Gastrocnemius medialis (tissue), 4 donors: ENCODE results near the gene ARHGEF9.
"Not testable (repeated sequence)": the region's sequence is repeated elsewhere in the genome, so short reads cannot be mapped to it uniquely, and the experiment has no call there.

Source experiments
- POLR2A ChIP-seq, 2 donors: fragments of 450-650 bp; IDR thresholded peaks; one replicate each; pipeline ENCODE4 v1.6.1; 2017; ENCODE audit warnings: antibody characterized with exemption in 2 of 2, mild to moderate bottlenecking in 2 of 2, moderate library complexity in 2 of 2
- TF ChIP-seq, protein P1 (sequence below), 5 experiments: fragments of 450-650 bp in 3 of 5; fragments of 200-600 bp in 2 of 5; sonication (generic) in 2 of 5; IDR thresholded peaks in 4 of 5; conservative IDR thresholded peaks in 1 of 5; 1 replicate in 4 of 5; 2 replicates in 1 of 5; pipeline ENCODE4 v1.5.1; 2016 to 2019; ENCODE audit warnings: antibody characterized with exemption in 5 of 5, mild to moderate bottlenecking in 3 of 5, moderate library complexity in 3 of 5

DNA sequence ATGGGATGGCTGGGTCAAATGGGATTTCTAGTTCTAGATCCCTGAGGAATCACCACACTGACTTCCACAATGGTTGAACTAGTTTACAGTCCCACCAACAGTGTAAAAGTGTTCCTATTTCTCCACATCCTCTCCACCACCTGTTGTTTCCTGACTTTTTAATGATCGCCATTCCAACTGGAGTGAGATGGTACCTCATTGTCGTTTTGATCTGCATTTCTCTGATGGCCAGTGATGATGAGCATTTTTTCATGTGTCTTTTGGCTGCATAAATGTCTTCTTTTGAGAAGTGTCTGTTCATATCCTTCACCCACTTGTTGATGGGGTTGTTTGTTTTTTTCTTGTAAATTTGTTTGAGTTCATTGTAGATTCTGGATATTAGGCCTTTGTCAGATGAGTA is 139.3 kb downstream of the ARHGEF9 start:
- TF ChIP-seq, protein P1, sequence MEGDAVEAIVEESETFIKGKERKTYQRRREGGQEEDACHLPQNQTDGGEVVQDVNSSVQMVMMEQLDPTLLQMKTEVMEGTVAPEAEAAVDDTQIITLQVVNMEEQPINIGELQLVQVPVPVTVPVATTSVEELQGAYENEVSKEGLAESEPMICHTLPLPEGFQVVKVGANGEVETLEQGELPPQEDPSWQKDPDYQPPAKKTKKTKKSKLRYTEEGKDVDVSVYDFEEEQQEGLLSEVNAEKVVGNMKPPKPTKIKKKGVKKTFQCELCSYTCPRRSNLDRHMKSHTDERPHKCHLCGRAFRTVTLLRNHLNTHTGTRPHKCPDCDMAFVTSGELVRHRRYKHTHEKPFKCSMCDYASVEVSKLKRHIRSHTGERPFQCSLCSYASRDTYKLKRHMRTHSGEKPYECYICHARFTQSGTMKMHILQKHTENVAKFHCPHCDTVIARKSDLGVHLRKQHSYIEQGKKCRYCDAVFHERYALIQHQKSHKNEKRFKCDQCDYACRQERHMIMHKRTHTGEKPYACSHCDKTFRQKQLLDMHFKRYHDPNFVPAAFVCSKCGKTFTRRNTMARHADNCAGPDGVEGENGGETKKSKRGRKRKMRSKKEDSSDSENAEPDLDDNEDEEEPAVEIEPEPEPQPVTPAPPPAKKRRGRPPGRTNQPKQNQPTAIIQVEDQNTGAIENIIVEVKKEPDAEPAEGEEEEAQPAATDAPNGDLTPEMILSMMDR (IDR thresholded peaks at IDR 0.05 in 4 of 5, conservative IDR thresholded peaks at IDR 0.05 in 1 of 5), result not testable (repeated sequence)
- TF ChIP-seq POLR2A (IDR thresholded peaks at IDR 0.05), result not testable (repeated sequence)
